Fibroblast of mammary gland (primary cell): ENCODE data around the gene GHDC.
A peak's percentile ranks its signal among the peaks of the same experiment; 100 is the strongest.
"Not testable (repeated sequence)": the region's sequence is repeated elsewhere in the genome, so short reads cannot be mapped to it uniquely, and the experiment has no call there.

Source experiments
- DNase-seq: peaks from one replicate; pipeline ENCODE4 v3.0.0-alpha.2; 2010; ENCODE audit warnings: low read depth
- H3K4me3 ChIP-seq: 2 replicates; pipeline ENCODE4 v1.5.1; 2011; ENCODE audit warnings: low read depth, mild to moderate bottlenecking, low read length, moderate library complexity; ENCODE audit not compliant: control insufficient read depth
- TF ChIP-seq, protein P1 (sequence below): conservative IDR thresholded peaks from 2 replicates; pipeline ENCODE4 v1.5.1; 2011; ENCODE audit warnings: low read depth, low read length, inconsistent platforms; ENCODE audit not compliant: control insufficient read depth, insufficient read depth

Gene GHDC

GRCh38 chr17:42193969-42194899 lies at the start of gene GHDC:
Gene GHDC, minus strand, starts transcription at chr17:42194494. Its CDS starts 913 bp downstream, at chr17:42193581.
- H3K4me3 ChIP-seq, result peak within 1 kb of the TSS; percentile 71
- peak; percentile 70 for DNase-seq
- TF ChIP-seq, protein P1, sequence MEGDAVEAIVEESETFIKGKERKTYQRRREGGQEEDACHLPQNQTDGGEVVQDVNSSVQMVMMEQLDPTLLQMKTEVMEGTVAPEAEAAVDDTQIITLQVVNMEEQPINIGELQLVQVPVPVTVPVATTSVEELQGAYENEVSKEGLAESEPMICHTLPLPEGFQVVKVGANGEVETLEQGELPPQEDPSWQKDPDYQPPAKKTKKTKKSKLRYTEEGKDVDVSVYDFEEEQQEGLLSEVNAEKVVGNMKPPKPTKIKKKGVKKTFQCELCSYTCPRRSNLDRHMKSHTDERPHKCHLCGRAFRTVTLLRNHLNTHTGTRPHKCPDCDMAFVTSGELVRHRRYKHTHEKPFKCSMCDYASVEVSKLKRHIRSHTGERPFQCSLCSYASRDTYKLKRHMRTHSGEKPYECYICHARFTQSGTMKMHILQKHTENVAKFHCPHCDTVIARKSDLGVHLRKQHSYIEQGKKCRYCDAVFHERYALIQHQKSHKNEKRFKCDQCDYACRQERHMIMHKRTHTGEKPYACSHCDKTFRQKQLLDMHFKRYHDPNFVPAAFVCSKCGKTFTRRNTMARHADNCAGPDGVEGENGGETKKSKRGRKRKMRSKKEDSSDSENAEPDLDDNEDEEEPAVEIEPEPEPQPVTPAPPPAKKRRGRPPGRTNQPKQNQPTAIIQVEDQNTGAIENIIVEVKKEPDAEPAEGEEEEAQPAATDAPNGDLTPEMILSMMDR, result no peak

DNA sequence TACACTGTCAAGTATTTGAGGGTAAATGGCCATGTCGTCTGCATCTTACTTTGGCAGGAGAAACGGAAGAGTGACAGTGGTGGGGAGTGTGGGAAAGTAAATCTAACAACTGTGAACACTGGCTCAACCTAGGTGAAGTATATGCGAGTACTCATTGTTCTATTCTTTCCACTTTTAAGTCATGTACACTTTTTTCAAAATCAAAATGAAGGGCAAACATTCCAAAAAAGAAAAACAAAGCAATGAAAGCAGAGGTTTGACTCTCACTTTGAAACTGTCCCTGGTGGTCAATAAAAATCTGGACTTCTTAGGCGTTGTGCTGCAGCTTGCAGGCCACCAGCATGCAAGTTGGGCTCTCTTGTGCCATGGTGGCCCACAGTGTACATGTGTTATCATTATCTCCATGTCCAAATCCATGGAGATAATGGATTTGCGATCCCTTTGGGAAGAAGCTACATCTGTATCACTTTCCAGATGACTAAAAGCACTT lies 49.2 kb upstream of the GHDC start:
- TF ChIP-seq, protein P1, result no peak
- H3K4me3 ChIP-seq, result no peak overlapping the region
- no peak for DNase-seq

GRCh38 chr17:42241871-42242270 lies 47.6 kb upstream of the GHDC start:
- DNase-seq, result no peak
- TF ChIP-seq, protein P1, result no peak
- H3K4me3 ChIP-seq, result no peak overlapping the region

- H3K4me3 ChIP-seq, DNase-seq: not testable (repeated sequence)
These were observed 46.6 kb upstream of the GHDC start for GRCh38 chr17:42240863-42241262.

- TF ChIP-seq, protein P1, result no peak
- no peak for DNase-seq
- H3K4me3 ChIP-seq, result no peak overlapping the region
These were observed 45.9 kb upstream of the GHDC start for GRCh38 chr17:42240201-42240600.

- H3K4me3 ChIP-seq, DNase-seq: not testable (repeated sequence)
These were observed 45.3 kb upstream of the GHDC start for GRCh38 chr17:42239576-42239975.

- TF ChIP-seq, protein P1, result no peak
- H3K4me3 ChIP-seq, result no peak overlapping the region
- no peak for DNase-seq
These were observed 42.5 kb upstream of the GHDC start for GRCh38 chr17:42236760-42237159.

DNA sequence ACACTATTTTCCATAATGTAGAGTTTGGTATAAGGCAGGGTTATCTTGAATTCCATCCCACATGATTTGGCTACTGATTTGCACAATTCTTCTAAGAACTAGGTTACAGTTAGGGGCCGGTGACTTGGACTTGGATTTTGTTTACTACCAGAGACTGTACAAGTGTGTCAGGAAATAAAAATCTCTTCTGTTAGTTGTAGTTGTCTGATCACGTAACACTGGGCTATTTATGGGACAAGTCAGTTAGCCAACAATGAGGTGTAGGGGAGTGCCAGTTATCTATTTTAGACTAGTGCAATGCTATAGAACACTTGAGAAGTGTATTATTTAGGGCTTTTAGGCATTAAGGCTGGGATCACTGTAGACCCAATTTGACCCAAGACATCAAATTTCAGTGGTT lies 39.7 kb upstream of the GHDC start:
- no peak for DNase-seq
- TF ChIP-seq, protein P1, result no peak
- H3K4me3 ChIP-seq, result no peak overlapping the region
